K562 (cell line): ENCODE data around the gene CYP2R1. TPM values are rescaled to one million over a fixed set of nuclear protein-coding genes. Genes with fewer than 3 reads are reported as not detected.

Experiments used
- ATAC-seq: fragments of 200-7000 bp; cut with Tn5 transposase; 3 replicates; pipeline ENCODE4 v1.9.1; 2020; ENCODE audit warnings: moderate library complexity
- BruUV-seq: library from RNA; stranded (reverse); fragments of 400-500 nt; replicated peaks from 2 replicates; lab custom pipeline; 2021; lab: Mats Ljungman, UMichigan
- CTCF ChIA-PET: fragments of 300-600 bp; formaldehyde crosslinking; extraction: SDS; loops from one replicate; lab custom pipeline; 2021; ENCODE audit warnings: low intra/inter-chr PET ratio; lab: Yijun Ruan, JAX
- POLR2A ChIA-PET: fragments of 300-600, 350-650 bp; sonication (Branson Sonifier 250); formaldehyde crosslinking; extraction: SDS; loops from one replicate; lab custom pipeline; 2021; ENCODE audit warnings: antibody characterized with exemption, inconsistent platforms; lab: Yijun Ruan, JAX
- DNase-seq, 4 experiments: peaks; one replicate each; pipeline versions ENCODE4 v3.0.0 to v3.0.0-alpha.2; 2011 to 2018; ENCODE audit warnings: low spot score in 3 of 4, mixed read lengths in 3 of 4; ENCODE audit errors: extremely low read depth in 1 of 4
- FAIRE-seq: peaks from 2 replicates; lab custom pipeline; 2011; peaks lifted over from hg19 to GRCh38; lab: Jason Lieb, UNC
- H2AFZ ChIP-seq: 2 replicates; pipeline ENCODE4 v1.6.0; 2011; ENCODE audit warnings: low read depth, low read length, control low read depth, inconsistent platforms
- H3K27ac ChIP-seq: fragments of 200-600 bp; 3 replicates; pipeline ENCODE4 v1.8.0; 2011; ENCODE audit warnings: low read depth, mild to moderate bottlenecking, control low read depth, inconsistent platforms, low read length, moderate library complexity, mixed read lengths; ENCODE audit errors: extremely low read depth
- H3K27me3 ChIP-seq, 2 experiments: fragments of 300-600 bp in 1 of 2; 2 replicates in 1 of 2; 3 replicates in 1 of 2; pipeline versions ENCODE4 v1.6.0 to v1.8.0; 2011; ENCODE audit warnings: inconsistent platforms in 2 of 2, low read length in 2 of 2, mild to moderate bottlenecking in 1 of 2, mixed read lengths in 1 of 2, moderate library complexity in 1 of 2; ENCODE audit not compliant: control insufficient read depth in 2 of 2, insufficient read depth in 2 of 2
- H3K36me3 ChIP-seq: fragments of 300-600 bp; 3 replicates; pipeline ENCODE4 v1.8.0; 2011; ENCODE audit warnings: mild to moderate bottlenecking, low read length, inconsistent platforms; ENCODE audit not compliant: control insufficient read depth, insufficient read depth
- H3K4me1 ChIP-seq, 2 experiments: fragments of 200-600 bp in 1 of 2; replicated peaks in 1 of 2; 2 replicates in 1 of 2; 3 replicates in 1 of 2; pipeline versions ENCODE4 v1.5.1 to v1.8.0; 2011; ENCODE audit warnings: inconsistent platforms in 2 of 2, low read length in 2 of 2, mild to moderate bottlenecking in 1 of 2, mixed read lengths in 1 of 2, moderate library complexity in 1 of 2; ENCODE audit not compliant: control insufficient read depth in 2 of 2, insufficient read depth in 2 of 2
- H3K4me2 ChIP-seq: 2 replicates; pipeline ENCODE4 v1.6.1; 2011; ENCODE audit warnings: low read length, control low read depth, inconsistent platforms, mixed read lengths; ENCODE audit not compliant: insufficient read depth
- H3K4me3 ChIP-seq: fragments of 200-600 bp; sonication (generic), shearing (Covaris generic); 2 replicates; pipeline ENCODE4 v1.5.1; 2016; ENCODE audit warnings: control low read depth, inconsistent platforms
- H3K79me2 ChIP-seq: fragments of 200-600 bp; 3 replicates; pipeline ENCODE4 v1.8.0; 2011; ENCODE audit warnings: low read length, inconsistent platforms; ENCODE audit not compliant: control insufficient read depth, insufficient read depth
- H3K9ac ChIP-seq, 2 experiments: 2 replicates each; pipeline versions ENCODE4 v1.6.0 to v1.6.1; 2011; ENCODE audit warnings: low read depth in 2 of 2, low read length in 2 of 2, control low read depth in 1 of 2, inconsistent platforms in 1 of 2, mild to moderate bottlenecking in 1 of 2, mixed read lengths in 1 of 2; ENCODE audit not compliant: insufficient read depth in 1 of 2
- H3K9me1 ChIP-seq: one replicate; pipeline ENCODE4 v1.6.0; 2011; ENCODE audit warnings: inconsistent platforms, mild to moderate bottlenecking, low read length, moderate library complexity; ENCODE audit not compliant: control insufficient read depth, insufficient read depth
- H3K9me3 ChIP-seq: replicated peaks from 2 replicates; pipeline ENCODE4 v1.5.1; 2011; ENCODE audit warnings: low read depth, low read length, inconsistent platforms; ENCODE audit not compliant: control insufficient read depth, insufficient read depth
- H4K20me1 ChIP-seq: replicated peaks from 2 replicates; pipeline ENCODE4 v1.6.1; 2011; ENCODE audit warnings: low read length, inconsistent platforms, mixed read lengths; ENCODE audit not compliant: control insufficient read depth, insufficient read depth
- CBFA2T3 ChIP-seq: fragments of 450-650 bp; IDR thresholded peaks from 2 replicates; pipeline ENCODE4 v1.6.1; 2017
- DIDO1 ChIP-seq: fragments of 450-650 bp; IDR thresholded peaks from 2 replicates; pipeline ENCODE4 v1.6.1; 2016; ENCODE audit warnings: low read depth, missing biosample characterization, missing genetic modification characterization
- DMBX1 ChIP-seq: fragments of 250-450 bp; sonication (Bioruptor Pico); IDR thresholded peaks from 2 replicates; pipeline ENCODE4 v1.8.0; 2022; ENCODE audit warnings: inconsistent platforms, mild to moderate bottlenecking, moderate library complexity, borderline replicate concordance
- ESRRA ChIP-seq: fragments of 450-650 bp; IDR thresholded peaks from 2 replicates; pipeline ENCODE4 v1.6.1; 2014; ENCODE audit warnings: low read depth, mild to moderate bottlenecking, moderate library complexity, borderline replicate concordance
- FOSL1 ChIP-seq: fragments of 200-800 bp; sonication (Bioruptor generic); conservative IDR thresholded peaks from 2 replicates; pipeline ENCODE4 v1.6.1; 2016; ENCODE audit warnings: missing genetic modification characterization, missing compliant biosample characterization
- HMG20B ChIP-seq: fragments of 250-450 bp; sonication (Bioruptor Pico); IDR thresholded peaks from 2 replicates; pipeline ENCODE4 v1.5.0; 2021; ENCODE audit warnings: mild to moderate bottlenecking
- IFI16 ChIP-seq: fragments of 250-450 bp; sonication (Bioruptor Pico); IDR thresholded peaks from 2 replicates; pipeline ENCODE4 v2.1.2; 2022; ENCODE audit warnings: mild to moderate bottlenecking, inconsistent platforms
- JUND ChIP-seq, 2 experiments: IDR thresholded peaks; 2 replicates in 1 of 2; 3 replicates in 1 of 2; pipeline ENCODE4 v1.6.1; 2011; ENCODE audit warnings: borderline replicate concordance in 2 of 2, low read depth in 2 of 2, low read length in 2 of 2, improper control_type of control experiment in 1 of 2, missing biosample characterization in 1 of 2, missing genetic modification characterization in 1 of 2, missing genetic modification reagents in 1 of 2
- L3MBTL2 ChIP-seq: fragments of 450-650 bp; IDR thresholded peaks from 2 replicates; pipeline ENCODE4 v1.6.1; 2016; ENCODE audit warnings: mild to moderate bottlenecking, moderate library complexity
- POU5F1 ChIP-seq: fragments of 150-350 bp; IDR thresholded peaks from 2 replicates; pipeline ENCODE4 v1.6.1; 2014; ENCODE audit warnings: borderline replicate concordance, low read length, low read depth, mild to moderate bottlenecking; ENCODE audit not compliant: partially characterized antibody
- SMARCE1 ChIP-seq: fragments of 450-650 bp; IDR thresholded peaks from 2 replicates; pipeline ENCODE4 v1.7.1; 2016; ENCODE audit warnings: mild to moderate bottlenecking
- SP2 ChIP-seq: IDR thresholded peaks from 2 replicates; pipeline ENCODE4 v1.6.1; 2011; ENCODE audit warnings: mild to moderate bottlenecking, low read depth, low read length, moderate library complexity; ENCODE audit not compliant: poor library complexity, severe bottlenecking; ENCODE audit errors: extremely low read depth
- ZNF134 ChIP-seq: fragments of 250-450 bp; sonication (Bioruptor Pico); conservative IDR thresholded peaks from 2 replicates; pipeline ENCODE4 v1.4.0; 2020
- ZNF165 ChIP-seq: fragments of 250-450 bp; sonication (Bioruptor Pico); IDR thresholded peaks from 2 replicates; pipeline ENCODE4 v1.4.0; 2020; ENCODE audit warnings: borderline replicate concordance
- ZNF444 ChIP-seq: fragments of 250-450 bp; sonication (Bioruptor Pico); IDR thresholded peaks from 2 replicates; pipeline ENCODE4 v1.4.0; 2020; ENCODE audit warnings: mild to moderate bottlenecking, moderate library complexity
- ZNF583 ChIP-seq: fragments of 250-450 bp; sonication (Bioruptor Pico); IDR thresholded peaks from 2 replicates; pipeline ENCODE4 v1.4.0; 2020
- WGBS: fragments of 100-300 bp; shearing (Covaris generic); methylation state at CpG from one replicate; pipeline ENCODE4 v1.1.6; 2016; ENCODE audit warnings: low coverage, mixed read lengths; ENCODE audit not compliant: insufficient coverage; ENCODE audit errors: missing lambda C conversion rate; 5-methylcytosine and 5-hydroxymethylcytosine counted together
- in situ Hi-C: fragments of 300-500 bp; cut with MboI; formaldehyde crosslinking; loops from 4 replicates; pipeline ENCODE4 v1.15.0; 2018; ENCODE audit warnings: inconsistent platforms, mixed read lengths
- intact Hi-C: fragments of 100-400 bp; cut with micrococcal nuclease; formaldehyde crosslinking; loops from 2 replicates; pipeline ENCODE4 v1.14.2; 2022
- polyA plus RNA-seq, 8 experiments: library from polyadenylated mRNA; depleted of rRNA in 4 of 8; stranded (reverse) in 5 of 8; unstranded in 3 of 8; fragments of >200 nt; fragmentation: Nextera tagmentation in 2 of 8; fragmentation: Illumina TruSeq in 1 of 8; extraction: Ambion mirVana in 2 of 8; extraction: Trizol in 1 of 8; gene quantifications; 2 replicates each; pipeline versions ENCODE4 v1.2.1 to v1.2.3, GENCODE V29; 2011 to 2014; ENCODE audit warnings: inconsistent platforms in 1 of 8, missing spikeins in 1 of 8
- total RNA-seq, 7 experiments: library from RNA; depleted of rRNA in 6 of 7; stranded (reverse); fragments of >200 nt in 6 of 7; fragmentation: Illumina TruSeq in 2 of 7; extraction: Trizol in 2 of 7; gene quantifications; 2 replicates each; pipeline versions ENCODE4 v1.2.1 to v1.2.3, GENCODE V29; 2011 to 2021; ENCODE audit warnings: low replicate concordance in 1 of 7
- TF ChIP-seq, protein P1 (sequence below): fragments of 250-450 bp; sonication (Bioruptor Pico); IDR thresholded peaks from 2 replicates; pipeline ENCODE4 v1.5.0; 2021; ENCODE audit warnings: mild to moderate bottlenecking, borderline replicate concordance

The CYP2R1 gene
- total and polyA plus RNA-seq, 9 of the 15 experiments (the other 6 are each of a cell fraction or from before 2014, with no cell fraction given), result 19.4 to 40.5 (median 29.4) TPM

DNA sequence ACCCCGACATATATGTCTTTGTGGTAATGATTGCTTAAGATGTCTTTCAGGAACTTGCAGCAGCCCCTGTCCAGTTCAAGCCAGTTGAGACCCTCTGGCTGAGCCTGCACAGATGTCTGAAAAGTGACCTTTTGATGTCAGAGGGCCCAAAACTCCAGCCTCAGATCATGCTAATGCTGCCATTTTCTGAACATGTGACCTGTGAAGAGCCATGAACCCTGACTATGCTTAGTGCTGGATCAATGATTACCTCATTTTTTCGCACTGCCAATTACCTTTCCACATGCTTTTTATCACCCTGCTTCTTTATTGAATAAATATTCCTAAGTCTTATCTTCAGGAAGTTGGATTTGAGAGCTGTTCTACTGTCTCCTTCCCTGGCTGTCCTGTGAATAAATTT is 6.9 kb upstream of the CYP2R1 start (continued):
- TF ChIP-seq DMBX1 (CRISPR knock-in tag), result peak; percentile 44; the same call in 1 of the 2 replicates
- TF ChIP-seq L3MBTL2, result peak; percentile 35; the same call in 1 of the 2 replicates
- no peak for TF ChIP-seq POU5F1
- no peak for TF ChIP-seq IFI16 (CRISPR knock-in tag)
- TF ChIP-seq DIDO1 (tag), result no peak
- no peak for TF ChIP-seq SMARCE1

- ChIA-PET CTCF (interaction anchor here (0.7 kb wide), 1 partner anchor 303 kb away, joined by 3 read pairs; no protein-coding TSS in a partner anchor), POLR2A (no interaction called here)
- TF ChIP-seq ZNF583, result no peak
- peak; percentile 9; the same call in 1 of the 2 replicates for TF ChIP-seq JUND (IDR thresholded peaks at IDR 0.05; ENCODE audit: borderline replicate concordance, low read depth, low read length)
- no peak for TF ChIP-seq JUND (tag; IDR thresholded peaks at IDR 0.05; ENCODE audit: borderline replicate concordance, low read depth, low read length)
- no peak for TF ChIP-seq ZNF134 (CRISPR knock-in tag)
- TF ChIP-seq, protein P1, sequence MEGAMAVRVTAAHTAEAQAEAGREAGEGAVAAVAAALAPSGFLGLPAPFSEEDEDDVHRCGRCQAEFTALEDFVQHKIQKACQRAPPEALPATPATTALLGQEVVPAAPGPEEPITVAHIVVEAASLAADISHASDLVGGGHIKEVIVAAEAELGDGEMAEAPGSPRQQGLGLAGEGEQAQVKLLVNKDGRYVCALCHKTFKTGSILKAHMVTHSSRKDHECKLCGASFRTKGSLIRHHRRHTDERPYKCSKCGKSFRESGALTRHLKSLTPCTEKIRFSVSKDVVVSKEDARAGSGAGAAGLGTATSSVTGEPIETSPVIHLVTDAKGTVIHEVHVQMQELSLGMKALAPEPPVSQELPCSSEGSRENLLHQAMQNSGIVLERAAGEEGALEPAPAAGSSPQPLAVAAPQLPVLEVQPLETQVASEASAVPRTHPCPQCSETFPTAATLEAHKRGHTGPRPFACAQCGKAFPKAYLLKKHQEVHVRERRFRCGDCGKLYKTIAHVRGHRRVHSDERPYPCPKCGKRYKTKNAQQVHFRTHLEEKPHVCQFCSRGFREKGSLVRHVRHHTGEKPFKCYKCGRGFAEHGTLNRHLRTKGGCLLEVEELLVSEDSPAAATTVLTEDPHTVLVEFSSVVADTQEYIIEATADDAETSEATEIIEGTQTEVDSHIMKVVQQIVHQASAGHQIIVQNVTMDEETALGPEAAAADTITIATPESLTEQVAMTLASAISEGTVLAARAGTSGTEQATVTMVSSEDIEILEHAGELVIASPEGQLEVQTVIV (CRISPR knock-in tag), result no peak
- TF ChIP-seq ZNF165 (CRISPR knock-in tag), result no peak
- TF ChIP-seq SP2, result no peak
- TF ChIP-seq FOSL1 (tag), result peak; percentile 53
- TF ChIP-seq HMG20B (CRISPR knock-in tag), result no peak
- TF ChIP-seq CBFA2T3, result no peak
- no peak for TF ChIP-seq ZNF444
- TF ChIP-seq ESRRA, result peak; percentile 43; the same call in 1 of the 2 replicates
- H3K27me3 ChIP-seq, result no peaks in the 10 kb centered on the region
- no peak overlapping the region for H3K27ac ChIP-seq
- ATAC-seq (no peak), FAIRE-seq (no peak), DNase-seq (no peak)
- no peaks in the 10 kb centered on the region for H3K79me2 ChIP-seq
- in situ Hi-C loops (loop anchor here (10.0 kb wide), 2 partner anchors 254 to 374 kb away; partner anchors contain the start of genes PDE3B and PSMA1), intact Hi-C loops (no loop called here)
- no peak overlapping the region for H3K9ac ChIP-seq
- H4K20me1 ChIP-seq, result no peaks in the 10 kb centered on the region
- no peaks in the 10 kb centered on the region for H3K36me3 ChIP-seq
- no TSS peak for BruUV-seq
- H3K4me2 ChIP-seq, result no peak overlapping the region
- H3K9me3 ChIP-seq, result no peaks in the 10 kb centered on the region
- H3K4me3 ChIP-seq, result no peak overlapping the region
- H2AFZ ChIP-seq, result peak overlapping the region; percentile 47; the same call in 1 of the 2 replicates
- peaks cover 0 to 20% of the 10 kb centered on the region in 2 experiments; a peak in 3 of 5 replicates for H3K4me1 ChIP-seq
- 55% methylated on average over 3 of the region's 3 CpGs for WGBS
- no peaks in the 10 kb centered on the region for H3K9me1 ChIP-seq
Measured at GRCh38 chr11:14898355-14898754, 6.3 kb upstream of the CYP2R1 start.
